Astrocyte (in vitro differentiated cells and primary cell): ENCODE results near the gene TOP3B. TPM values are rescaled to one million over a fixed set of nuclear protein-coding genes. Genes with fewer than 3 reads are reported as not detected.

Experiments
- DNase-seq: peaks from one replicate; pipeline ENCODE4 v3.0.0-alpha.2; 2010; ENCODE audit warnings: low read depth
- FAIRE-seq: peaks from 2 replicates; lab custom pipeline; 2011; peaks lifted over from hg19 to GRCh38; lab: Jason Lieb, UNC
- H2AFZ ChIP-seq: 2 replicates; pipeline ENCODE4 v1.6.0; 2012; ENCODE audit warnings: low read depth, low read length, inconsistent platforms
- H3K27ac ChIP-seq: 2 replicates; pipeline ENCODE4 v1.5.1; 2011; ENCODE audit warnings: low read depth, low read length, inconsistent platforms
- H3K27me3 ChIP-seq: 2 replicates; pipeline ENCODE4 v1.6.0; 2011; ENCODE audit warnings: low read length, inconsistent platforms; ENCODE audit not compliant: insufficient read depth
- H3K36me3 ChIP-seq: 2 replicates; pipeline ENCODE4 v1.5.1; 2011; ENCODE audit warnings: low read length, inconsistent platforms; ENCODE audit not compliant: insufficient read depth
- H3K4me1 ChIP-seq: 2 replicates; pipeline ENCODE4 v1.5.1; 2011; ENCODE audit warnings: low read length, inconsistent platforms; ENCODE audit not compliant: insufficient read depth
- H3K4me2 ChIP-seq: 2 replicates; pipeline ENCODE4 v1.6.0; 2012; ENCODE audit warnings: low read length, inconsistent platforms
- H3K4me3 ChIP-seq: 2 replicates; pipeline ENCODE4 v1.5.1; 2011; ENCODE audit warnings: low read depth, mild to moderate bottlenecking, low read length, inconsistent platforms; ENCODE audit not compliant: insufficient read depth
- H3K79me2 ChIP-seq: 2 replicates; pipeline ENCODE4 v1.6.0; 2012; ENCODE audit warnings: mild to moderate bottlenecking, low read length, inconsistent platforms; ENCODE audit not compliant: insufficient read depth
- H3K9ac ChIP-seq: 2 replicates; pipeline ENCODE4 v1.6.0; 2012; ENCODE audit warnings: mild to moderate bottlenecking, low read length, inconsistent platforms
- H3K9me3 ChIP-seq: 2 replicates; pipeline ENCODE4 v1.5.1; 2012; ENCODE audit warnings: low read depth, mild to moderate bottlenecking, low read length, inconsistent platforms; ENCODE audit not compliant: insufficient read depth
- H4K20me1 ChIP-seq: 2 replicates; pipeline ENCODE4 v1.6.0; 2012; ENCODE audit warnings: low read length, inconsistent platforms; ENCODE audit not compliant: insufficient read depth
- H3K27ac Mint-ChIP-seq: one replicate; pipeline ENCODE4 v1.8.0; 2021; ENCODE audit warnings: mild to moderate bottlenecking, mixed read lengths; ENCODE audit not compliant: unreplicated experiment
- H3K27me3 Mint-ChIP-seq: one replicate; pipeline ENCODE4 v1.8.0; 2021; ENCODE audit warnings: low read depth, mixed read lengths; ENCODE audit not compliant: unreplicated experiment
- H3K36me3 Mint-ChIP-seq: one replicate; pipeline ENCODE4 v1.8.0; 2021; ENCODE audit warnings: low read depth, mixed read lengths; ENCODE audit not compliant: unreplicated experiment
- H3K4me1 Mint-ChIP-seq: one replicate; pipeline ENCODE4 v1.8.0; 2021; ENCODE audit warnings: low read depth, mixed read lengths; ENCODE audit not compliant: unreplicated experiment
- H3K4me3 Mint-ChIP-seq: one replicate; pipeline ENCODE4 v1.8.0; 2021; ENCODE audit warnings: mild to moderate bottlenecking, moderate library complexity, mixed read lengths; ENCODE audit not compliant: unreplicated experiment
- H3K9me3 Mint-ChIP-seq: one replicate; pipeline ENCODE4 v1.8.0; 2021; ENCODE audit warnings: mild to moderate bottlenecking, mixed read lengths; ENCODE audit not compliant: unreplicated experiment
- EZH2 ChIP-seq: IDR thresholded peaks from 2 replicates; pipeline ENCODE4 v1.6.1; 2012; ENCODE audit warnings: mild to moderate bottlenecking, low read length, inconsistent platforms; ENCODE audit not compliant: insufficient read depth
- total RNA-seq: library from RNA; stranded (reverse); gene quantifications from 2 replicates; pipeline ENCODE4 v1.2.1, GENCODE V29; 2021
- TF ChIP-seq, protein P1 (sequence below): IDR thresholded peaks from 2 replicates; pipeline ENCODE4 v1.5.1; 2011; ENCODE audit warnings: low read depth, mild to moderate bottlenecking, inconsistent platforms, low read length, moderate library complexity; ENCODE audit not compliant: insufficient read depth

Gene TOP3B
- total RNA-seq, 1 donor from 2014 or later: 37.3 TPM

DNA sequence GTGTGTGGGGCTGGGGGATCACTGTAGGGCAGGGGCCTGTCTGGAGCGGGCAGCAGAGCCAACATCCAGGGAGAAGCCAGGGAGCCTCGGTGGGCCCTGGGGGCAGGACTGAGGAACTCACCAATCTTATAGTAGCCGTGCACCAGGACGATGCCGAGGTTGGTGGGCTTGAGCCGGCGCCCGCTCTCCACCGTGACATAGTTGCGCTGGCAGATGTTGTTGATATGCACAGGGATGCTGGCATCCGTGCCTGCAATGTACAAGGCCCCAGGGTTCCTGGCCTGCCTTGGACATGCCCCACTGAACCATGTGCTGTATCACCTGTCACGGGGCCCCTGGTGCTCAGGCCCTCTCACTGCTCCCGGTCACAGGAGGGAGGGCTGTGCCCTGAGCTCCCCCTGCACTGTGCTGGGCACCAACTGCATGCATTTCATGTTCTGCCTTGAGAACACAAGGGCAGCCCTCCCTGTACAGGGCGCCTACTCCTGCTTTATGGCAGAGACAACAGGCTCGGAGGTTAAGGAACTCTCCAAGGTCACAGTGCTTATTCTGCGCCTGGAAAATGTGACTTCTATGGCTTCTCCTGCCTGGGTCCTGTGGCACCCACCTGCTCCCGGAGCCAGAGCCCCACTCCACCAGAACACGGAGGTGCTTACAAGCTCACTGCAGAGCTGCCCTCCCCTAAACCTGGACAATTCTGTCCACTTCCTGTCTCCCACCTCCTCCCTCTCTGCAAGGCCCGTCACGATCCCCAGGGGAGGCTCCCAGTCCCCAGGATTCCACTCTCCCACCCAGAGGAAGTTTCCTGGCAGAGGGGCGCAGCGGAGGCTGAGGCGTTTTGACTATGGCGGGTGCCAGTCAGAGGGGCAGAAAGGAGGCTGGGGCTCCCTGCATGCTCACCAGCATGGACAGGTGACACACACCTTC is 22.1 kb downstream of the TOP3B start:
- H4K20me1 ChIP-seq: peaks cover 7% of the 10 kb centered on the region
- H3K9me3 ChIP-seq: no peaks in the 10 kb centered on the region
- H3K4me3 ChIP-seq: no peak overlapping the region
- TF ChIP-seq, protein P1, sequence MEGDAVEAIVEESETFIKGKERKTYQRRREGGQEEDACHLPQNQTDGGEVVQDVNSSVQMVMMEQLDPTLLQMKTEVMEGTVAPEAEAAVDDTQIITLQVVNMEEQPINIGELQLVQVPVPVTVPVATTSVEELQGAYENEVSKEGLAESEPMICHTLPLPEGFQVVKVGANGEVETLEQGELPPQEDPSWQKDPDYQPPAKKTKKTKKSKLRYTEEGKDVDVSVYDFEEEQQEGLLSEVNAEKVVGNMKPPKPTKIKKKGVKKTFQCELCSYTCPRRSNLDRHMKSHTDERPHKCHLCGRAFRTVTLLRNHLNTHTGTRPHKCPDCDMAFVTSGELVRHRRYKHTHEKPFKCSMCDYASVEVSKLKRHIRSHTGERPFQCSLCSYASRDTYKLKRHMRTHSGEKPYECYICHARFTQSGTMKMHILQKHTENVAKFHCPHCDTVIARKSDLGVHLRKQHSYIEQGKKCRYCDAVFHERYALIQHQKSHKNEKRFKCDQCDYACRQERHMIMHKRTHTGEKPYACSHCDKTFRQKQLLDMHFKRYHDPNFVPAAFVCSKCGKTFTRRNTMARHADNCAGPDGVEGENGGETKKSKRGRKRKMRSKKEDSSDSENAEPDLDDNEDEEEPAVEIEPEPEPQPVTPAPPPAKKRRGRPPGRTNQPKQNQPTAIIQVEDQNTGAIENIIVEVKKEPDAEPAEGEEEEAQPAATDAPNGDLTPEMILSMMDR: no peak
- no peak for TF ChIP-seq EZH2
- Mint-ChIP-seq H3K27ac (no peak overlapping the region), H3K4me3 (no peak overlapping the region), H3K9me3 (no peaks in the 10 kb centered on the region), H3K27me3 (no peaks in the 10 kb centered on the region), H3K36me3 (peaks cover 9% of the 10 kb centered on the region), H3K4me1 (no peaks in the 10 kb centered on the region)
- no peak for DNase-seq
- no peaks in the 10 kb centered on the region for H3K79me2 ChIP-seq
- FAIRE-seq: no peak
- H2AFZ ChIP-seq: no peak overlapping the region
- H3K9ac ChIP-seq: no peak overlapping the region
- peaks cover 9% of the 10 kb centered on the region for H3K4me1 ChIP-seq
- H3K27ac ChIP-seq: no peak overlapping the region
- peaks cover 7% of the 10 kb centered on the region for H3K36me3 ChIP-seq
- no peak overlapping the region for H3K4me2 ChIP-seq
- H3K27me3 ChIP-seq: no peaks in the 10 kb centered on the region

DNA sequence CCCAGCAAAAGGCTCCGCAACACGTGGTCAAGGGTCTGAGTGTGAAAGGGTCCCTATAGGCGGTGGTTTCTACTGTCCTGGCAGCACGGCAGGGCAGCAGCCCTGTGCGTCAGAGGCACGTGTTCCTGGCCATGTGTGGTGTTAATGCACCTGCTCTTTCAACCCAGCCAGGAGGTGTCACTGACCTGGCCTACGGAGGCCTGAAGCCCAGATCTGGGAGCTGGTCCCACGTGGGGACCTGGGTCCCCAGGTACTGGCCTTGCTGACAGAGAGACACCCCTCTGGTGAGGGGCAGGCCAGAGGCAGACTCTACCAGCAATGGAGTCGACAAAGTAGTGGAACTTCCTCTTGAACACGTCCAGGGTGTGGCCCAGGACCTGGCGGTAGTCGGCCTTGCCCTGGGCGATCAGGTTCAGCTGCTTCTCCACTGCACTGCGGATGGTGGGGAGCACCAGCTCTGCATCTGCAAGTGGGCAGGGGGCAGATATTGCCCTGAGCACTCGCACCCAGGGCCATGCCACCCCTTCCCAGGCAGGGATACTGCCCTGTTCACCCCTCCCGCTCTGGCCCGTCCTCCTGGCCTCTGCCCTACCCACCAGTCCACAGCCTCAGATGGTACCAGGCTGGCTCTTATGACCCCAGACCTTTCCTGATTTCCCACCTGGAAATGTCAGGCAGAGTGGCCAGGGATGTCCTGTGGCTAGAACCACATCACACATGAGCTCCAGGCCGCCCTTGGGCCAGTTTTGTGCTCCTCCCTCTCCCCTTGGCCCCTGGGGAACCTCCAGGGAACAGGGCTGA is 23.1 kb downstream of the TOP3B start:
- no peak for FAIRE-seq
- H3K4me2 ChIP-seq: no peak overlapping the region

More for the DNA sequence above, 23.1 kb downstream of the TOP3B start:
- H3K4me1 ChIP-seq: peaks cover 9% of the 10 kb centered on the region
- H3K27me3 ChIP-seq: no peaks in the 10 kb centered on the region
- peaks cover 9% of the 10 kb centered on the region for H3K36me3 Mint-ChIP-seq
- no peak overlapping the region for H2AFZ ChIP-seq
- no peak overlapping the region for H3K27ac ChIP-seq
- TF ChIP-seq, protein P1: no peak
- no peak for TF ChIP-seq EZH2
- DNase-seq: no peak
- peaks cover 2% of the 10 kb centered on the region for H3K36me3 ChIP-seq
- no peak overlapping the region for H3K9ac ChIP-seq
- H3K79me2 ChIP-seq: no peaks in the 10 kb centered on the region
- no peak overlapping the region for H3K4me3 Mint-ChIP-seq
- no peak overlapping the region for H3K27ac Mint-ChIP-seq
- H3K9me3 ChIP-seq: no peaks in the 10 kb centered on the region
- no peak overlapping the region for H3K4me3 ChIP-seq
- peaks cover 7% of the 10 kb centered on the region for H4K20me1 ChIP-seq
- H3K27me3 Mint-ChIP-seq: no peaks in the 10 kb centered on the region
- H3K4me1 Mint-ChIP-seq: no peaks in the 10 kb centered on the region
- no peaks in the 10 kb centered on the region for H3K9me3 Mint-ChIP-seq
